GM10847 (cell line): ENCODE results near the gene SH2D4B.

Experiments
- POLR2A ChIP-seq: IDR thresholded peaks from 2 replicates; pipeline ENCODE4 v1.6.1; 2011; ENCODE audit not compliant: insufficient read length; ENCODE audit errors: extremely low read depth

SH2D4B gene

GRCh38 chr10:80516506-80517075 is 21.1 kb upstream of the SH2D4B start:
- no peak for TF ChIP-seq POLR2A

GRCh38 chr10:80517416-80518142 is 20.1 kb upstream of the SH2D4B start:
- no peak for TF ChIP-seq POLR2A

- TF ChIP-seq POLR2A: no peak
These were observed 19.4 kb upstream of the SH2D4B start for GRCh38 chr10:80518143-80518806.

GRCh38 chr10:80518807-80519360 is 18.8 kb upstream of the SH2D4B start:
- no peak for TF ChIP-seq POLR2A

- no peak for TF ChIP-seq POLR2A
These were observed 17.6 kb upstream of the SH2D4B start for GRCh38 chr10:80519936-80520650.

GRCh38 chr10:80520661-80521470 is 16.8 kb upstream of the SH2D4B start:
- TF ChIP-seq POLR2A: no peak

GRCh38 chr10:80522756-80523363 is 14.8 kb upstream of the SH2D4B start:
- TF ChIP-seq POLR2A: no peak

- TF ChIP-seq POLR2A: no peak
These were observed 13.9 kb upstream of the SH2D4B start for GRCh38 chr10:80523773-80524172.

GRCh38 chr10:80524190-80524909 is 13.4 kb upstream of the SH2D4B start:
- TF ChIP-seq POLR2A: no peak

GRCh38 chr10:80526218-80526617 is 11.5 kb upstream of the SH2D4B start:
- no peak for TF ChIP-seq POLR2A

GRCh38 chr10:80526742-80527141 is 11.0 kb upstream of the SH2D4B start:
- no peak for TF ChIP-seq POLR2A

GRCh38 chr10:80528185-80528700 is 9.5 kb upstream of the SH2D4B start:
- TF ChIP-seq POLR2A: no peak

- TF ChIP-seq POLR2A: no peak
These were observed 8.8 kb upstream of the SH2D4B start for GRCh38 chr10:80528901-80529300.

- no peak for TF ChIP-seq POLR2A
These were observed 8.1 kb upstream of the SH2D4B start for GRCh38 chr10:80529604-80530003.

- TF ChIP-seq POLR2A: no peak
These were observed 7.5 kb upstream of the SH2D4B start for GRCh38 chr10:80530251-80530650.
